NCI-H226 (cell line): ENCODE data around the gene EMID1.

Experiments used
- DNase-seq: peaks from one replicate; pipeline ENCODE4 v3.0.0-alpha.2; 2015

The EMID1 gene

GRCh38 chr22:29260601-29261315 is 55.1 kb downstream of the EMID1 start:
- DNase-seq, result no peak

DNA sequence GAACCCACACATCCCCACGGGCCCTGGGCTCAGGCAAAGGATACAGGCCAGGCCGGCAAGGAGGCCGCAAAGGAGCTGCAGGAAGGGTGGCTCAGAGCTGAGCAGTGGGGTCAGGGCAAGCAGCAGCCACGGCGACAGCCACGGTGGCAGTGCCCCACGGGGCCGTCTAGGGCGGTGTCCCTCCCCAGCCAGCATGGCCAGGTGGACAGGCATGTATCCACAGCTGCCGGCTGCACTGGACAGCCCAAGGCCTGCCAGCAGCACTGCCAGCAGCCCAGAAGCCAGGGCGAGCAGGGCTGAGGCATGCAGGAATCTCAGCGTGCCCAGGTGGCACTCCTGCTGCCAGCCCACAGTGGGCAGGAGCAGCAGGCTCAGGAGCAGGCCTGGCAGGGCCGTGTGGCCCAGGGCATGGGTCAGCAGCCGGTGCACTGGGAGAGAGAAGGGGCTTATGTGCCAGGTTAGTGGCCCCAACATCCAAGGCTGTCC is 58.1 kb downstream of the EMID1 start:
- no peak for DNase-seq

- no peak for DNase-seq
Measured at GRCh38 chr22:29265305-29265704, 59.6 kb downstream of the EMID1 start.

- DNase-seq, result no peak
Measured at GRCh38 chr22:29265929-29266328, 60.2 kb downstream of the EMID1 start.

DNA sequence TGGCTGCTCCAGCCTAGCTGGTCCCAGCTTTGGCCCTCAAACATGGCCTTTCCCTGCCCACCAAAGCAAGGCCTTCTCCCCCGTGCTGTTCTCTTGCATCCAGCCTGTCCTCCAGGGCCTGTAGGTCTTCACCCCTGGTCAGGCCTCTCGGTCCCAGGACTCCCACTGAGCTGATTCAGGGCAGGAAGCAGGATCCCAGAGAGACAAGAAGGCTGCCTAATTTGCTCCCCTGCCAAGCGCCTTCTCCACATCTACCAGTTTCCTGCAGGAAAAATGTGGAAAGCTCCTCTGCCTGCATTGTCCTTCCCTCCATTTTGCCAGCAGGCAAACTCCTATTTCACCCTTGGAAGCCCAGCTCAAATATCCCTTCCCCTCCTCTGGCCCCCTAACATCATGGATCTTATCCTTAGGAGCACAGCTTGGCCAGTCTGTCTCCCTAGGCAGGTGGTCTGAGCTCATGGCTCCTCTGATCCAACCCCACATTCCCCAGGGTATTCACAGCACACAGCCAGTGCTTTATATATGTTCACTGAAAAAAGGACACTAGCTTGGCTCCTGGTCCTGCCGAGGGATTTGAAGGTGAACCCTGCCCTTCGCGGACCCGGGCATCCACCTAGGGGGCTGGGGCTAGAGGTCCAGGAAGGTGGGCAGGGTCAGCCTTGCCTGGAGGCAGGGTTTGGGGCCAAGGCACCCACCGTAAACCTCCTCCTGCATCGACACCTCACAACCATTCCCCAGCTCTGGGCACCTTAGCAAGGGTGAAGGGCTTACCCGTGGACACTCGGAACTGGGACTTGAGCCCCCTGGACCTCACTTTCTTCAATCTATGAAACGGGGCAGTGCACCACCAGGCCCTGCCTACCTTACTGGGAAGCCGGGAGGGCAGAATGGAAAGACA is 61.1 kb downstream of the EMID1 start:
- no peak for DNase-seq

DNA sequence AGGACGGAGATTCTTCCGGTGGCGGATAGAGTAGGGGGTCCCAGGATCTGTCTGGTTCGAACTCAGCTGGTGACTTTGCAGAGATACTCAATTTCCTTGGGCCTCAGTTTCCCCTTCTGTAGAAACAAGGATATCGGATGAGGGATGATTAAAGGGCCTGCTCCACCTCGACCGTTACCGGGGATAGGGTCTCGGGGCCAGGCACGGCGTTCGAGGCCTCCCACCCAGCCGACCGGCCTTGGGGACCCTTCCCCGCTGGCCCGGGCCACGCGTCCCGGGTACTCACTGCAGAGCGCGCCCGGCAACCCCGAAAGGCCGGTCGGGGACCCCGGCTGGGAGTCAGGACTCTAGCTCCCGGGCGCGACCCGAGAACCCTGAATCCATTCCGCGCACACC is 61.8 kb downstream of the EMID1 start:
- DNase-seq, result no peak

DNA sequence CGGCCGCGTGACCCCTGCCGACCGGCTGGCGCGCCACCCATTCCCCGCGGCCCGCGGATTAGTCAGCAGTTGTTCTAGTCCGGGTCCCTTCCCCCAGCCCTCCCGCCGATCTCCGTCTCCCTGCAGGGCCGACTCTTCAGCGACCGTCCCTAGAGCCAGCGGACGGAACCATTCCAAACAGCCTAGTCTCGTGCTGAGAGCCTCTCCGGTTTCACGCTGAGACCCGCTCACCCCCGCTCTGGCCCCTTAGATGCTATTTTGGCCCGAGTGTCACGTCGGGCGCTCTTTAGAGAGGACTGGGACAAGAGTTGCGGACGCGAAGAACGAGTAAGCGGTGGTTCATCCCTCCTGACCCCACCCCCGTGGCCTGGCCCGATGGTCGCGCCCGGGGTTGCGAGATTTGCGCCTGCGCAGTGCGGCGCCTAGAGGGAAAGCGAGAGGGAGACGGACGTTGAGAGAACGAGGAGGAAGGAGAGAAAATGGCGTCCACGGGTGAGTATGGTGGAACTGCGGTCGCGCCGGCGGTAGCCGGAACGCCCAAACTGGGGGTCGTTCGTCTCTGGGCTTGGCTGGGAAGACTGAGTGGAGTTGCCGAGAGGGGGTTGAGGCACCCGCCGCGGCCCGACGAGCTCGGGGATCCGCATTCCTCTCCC is 62.3 kb downstream of the EMID1 start, which contains the start of the genes EWSR1 and RHBDD3:
Gene EWSR1 (plus strand): TSS at position 411 of the 653 bp plus-strand sequence. CDS start 69 bp downstream, at position 480.
Gene RHBDD3 (minus strand): TSS at position 124 of the 653 bp plus-strand sequence. CDS start 2,355 bp downstream, outside the sequence.
- DNase-seq, result peak; percentile 75

GRCh38 chr22:29268511-29269229 is 63.0 kb downstream of the EMID1 start:
- peak; percentile 59 for DNase-seq

GRCh38 chr22:29269230-29269604 is 63.5 kb downstream of the EMID1 start:
- DNase-seq, result no peak

GRCh38 chr22:29269731-29270474 is 64.2 kb downstream of the EMID1 start:
- no peak for DNase-seq

- DNase-seq, result peak; percentile 75
Measured at GRCh38 chr22:29270475-29271271, 65.0 kb downstream of the EMID1 start.

GRCh38 chr22:29272624-29273023 is 66.9 kb downstream of the EMID1 start:
- no peak for DNase-seq

- DNase-seq, result no peak
Measured at GRCh38 chr22:29275167-29275566, 69.5 kb downstream of the EMID1 start.

GRCh38 chr22:29275819-29276565 is 70.3 kb downstream of the EMID1 start:
- no peak for DNase-seq

DNA sequence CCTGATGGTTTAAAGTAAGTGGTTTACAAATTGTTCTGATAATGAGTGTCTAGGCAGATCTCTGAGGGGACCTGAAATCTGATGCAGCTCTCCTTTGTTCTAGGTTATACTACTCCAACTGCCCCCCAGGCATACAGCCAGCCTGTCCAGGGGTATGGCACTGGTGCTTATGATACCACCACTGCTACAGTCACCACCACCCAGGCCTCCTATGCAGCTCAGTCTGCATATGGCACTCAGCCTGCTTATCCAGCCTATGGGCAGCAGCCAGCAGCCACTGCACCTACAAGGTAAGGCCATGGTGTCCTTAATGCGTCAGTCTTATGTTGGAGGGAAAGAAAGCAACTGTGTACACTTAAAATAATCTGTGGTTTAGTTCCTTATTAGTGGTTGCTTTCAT is 72.2 kb downstream of the EMID1 start:
- no peak for DNase-seq

GRCh38 chr22:29284196-29284595 is 78.5 kb downstream of the EMID1 start:
- DNase-seq, result no peak

- DNase-seq, result no peak
Measured at GRCh38 chr22:29288837-29289236, 83.1 kb downstream of the EMID1 start.

DNA sequence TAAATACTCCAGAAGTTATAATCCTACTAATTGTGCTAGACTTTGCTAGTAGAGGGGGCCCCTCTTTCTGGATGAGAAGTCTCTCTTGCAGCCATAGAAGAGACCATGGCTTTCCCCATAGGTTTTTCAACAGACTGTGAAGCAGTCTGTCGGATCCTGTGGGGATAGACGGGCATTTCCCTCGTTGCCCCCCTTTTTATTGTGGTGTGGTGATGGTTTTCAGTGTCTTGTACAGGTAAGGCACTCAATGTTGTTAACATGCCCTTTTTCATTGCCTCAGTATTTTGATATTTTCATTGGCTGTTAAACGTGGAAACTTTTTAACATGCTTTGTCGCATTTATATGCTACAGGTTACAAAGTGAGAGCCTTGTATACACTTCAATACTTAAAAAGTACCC is 84.4 kb downstream of the EMID1 start:
- no peak for DNase-seq

GRCh38 chr22:29291215-29291614 is 85.5 kb downstream of the EMID1 start:
- DNase-seq, result no peak

DNA sequence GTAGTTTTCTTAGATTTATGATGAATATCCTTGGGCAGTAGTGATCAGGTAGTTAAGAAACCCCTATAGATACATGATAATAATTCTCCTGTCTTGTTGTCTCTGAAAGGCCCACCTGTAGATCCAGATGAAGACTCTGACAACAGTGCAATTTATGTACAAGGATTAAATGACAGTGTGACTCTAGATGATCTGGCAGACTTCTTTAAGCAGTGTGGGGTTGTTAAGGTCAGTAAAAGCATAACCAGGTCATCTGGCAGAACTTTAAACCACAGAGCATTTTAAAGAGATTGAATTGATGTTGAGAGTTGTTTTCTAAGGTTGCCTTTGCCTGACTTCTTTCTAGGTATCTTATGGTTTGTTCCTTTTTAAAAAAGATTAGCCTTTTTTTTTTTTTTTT is 86.7 kb downstream of the EMID1 start:
- no peak for DNase-seq
